HG03039 (cell line): ENCODE measurements around the gene ADARB2.
"Not testable (repeated sequence)": the region's sequence is repeated elsewhere in the genome, so short reads cannot be mapped to it uniquely, and the experiment has no call there.

Experiments used
- ATAC-seq: cut with Tn5 transposase; IDR thresholded peaks from one replicate; pipeline ENCODE4 v1.9.1; 2021; ENCODE audit warnings: mild to moderate bottlenecking, moderate library complexity; ENCODE audit not compliant: unreplicated experiment

The ADARB2 gene

DNA sequence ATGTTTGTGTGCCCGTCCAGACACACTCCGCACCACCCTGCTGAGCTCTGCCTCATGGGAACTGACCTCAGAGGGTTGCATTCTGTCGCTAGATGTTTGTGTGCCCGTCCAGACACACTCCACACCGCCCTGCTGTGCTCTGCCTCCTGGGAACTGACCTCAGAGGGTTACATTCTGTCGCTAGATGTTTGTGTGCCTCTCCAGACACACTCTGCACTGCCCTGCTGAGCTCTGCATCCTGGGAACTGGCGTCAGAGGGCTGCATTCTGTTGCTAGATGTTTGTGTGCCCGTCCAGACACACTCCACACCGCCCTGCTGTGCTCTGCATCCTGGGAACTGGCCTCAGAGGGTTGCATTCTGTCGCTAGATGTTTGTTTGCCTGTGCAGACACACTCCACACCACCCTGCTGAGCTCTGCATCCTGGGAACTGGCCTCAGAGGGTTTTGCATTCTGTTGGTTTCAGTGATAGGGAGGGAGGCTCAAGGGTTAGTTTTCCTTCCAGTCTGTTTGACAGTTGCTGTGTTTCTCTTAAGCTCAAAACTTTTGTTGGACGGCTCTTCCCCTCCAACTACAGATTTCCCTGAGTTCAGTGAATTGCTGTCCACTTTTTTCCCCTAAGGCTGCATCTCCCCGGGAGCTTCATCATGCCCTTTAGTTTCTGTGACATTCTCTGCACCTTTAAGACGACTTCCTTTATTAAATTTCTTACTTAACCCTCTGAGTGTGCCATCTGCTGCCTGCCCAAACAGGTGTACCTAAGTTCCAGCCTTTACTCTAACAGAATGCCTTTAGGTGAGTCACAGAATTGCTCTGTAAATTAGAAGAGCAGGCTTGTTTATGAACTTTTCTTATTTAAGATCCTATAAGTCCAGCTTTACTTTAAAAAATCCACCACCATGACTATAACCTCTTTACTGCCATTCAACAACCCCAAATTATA lies 119.7 kb downstream of the ADARB2 start:
- not testable (repeated sequence) for ATAC-seq

DNA sequence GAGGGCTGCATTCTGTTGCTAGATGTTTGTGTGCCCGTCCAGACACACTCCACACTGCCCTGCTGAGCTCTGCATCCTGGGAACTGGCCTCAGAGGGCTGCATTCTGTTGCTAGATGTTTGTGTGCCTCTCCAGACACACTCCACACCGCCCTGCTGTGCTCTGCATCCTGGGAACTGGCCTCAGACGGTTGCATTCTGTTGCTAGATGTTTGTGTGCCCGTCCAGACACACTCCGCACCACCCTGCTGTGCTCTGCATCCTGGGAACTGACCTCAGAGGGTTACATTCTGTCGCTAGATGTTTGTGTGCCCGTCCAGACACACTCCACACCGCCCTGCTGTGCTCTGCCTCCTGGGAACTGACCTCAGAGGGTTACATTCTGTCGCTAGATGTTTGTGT lies 120.6 kb downstream of the ADARB2 start:
- not testable (repeated sequence) for ATAC-seq

DNA sequence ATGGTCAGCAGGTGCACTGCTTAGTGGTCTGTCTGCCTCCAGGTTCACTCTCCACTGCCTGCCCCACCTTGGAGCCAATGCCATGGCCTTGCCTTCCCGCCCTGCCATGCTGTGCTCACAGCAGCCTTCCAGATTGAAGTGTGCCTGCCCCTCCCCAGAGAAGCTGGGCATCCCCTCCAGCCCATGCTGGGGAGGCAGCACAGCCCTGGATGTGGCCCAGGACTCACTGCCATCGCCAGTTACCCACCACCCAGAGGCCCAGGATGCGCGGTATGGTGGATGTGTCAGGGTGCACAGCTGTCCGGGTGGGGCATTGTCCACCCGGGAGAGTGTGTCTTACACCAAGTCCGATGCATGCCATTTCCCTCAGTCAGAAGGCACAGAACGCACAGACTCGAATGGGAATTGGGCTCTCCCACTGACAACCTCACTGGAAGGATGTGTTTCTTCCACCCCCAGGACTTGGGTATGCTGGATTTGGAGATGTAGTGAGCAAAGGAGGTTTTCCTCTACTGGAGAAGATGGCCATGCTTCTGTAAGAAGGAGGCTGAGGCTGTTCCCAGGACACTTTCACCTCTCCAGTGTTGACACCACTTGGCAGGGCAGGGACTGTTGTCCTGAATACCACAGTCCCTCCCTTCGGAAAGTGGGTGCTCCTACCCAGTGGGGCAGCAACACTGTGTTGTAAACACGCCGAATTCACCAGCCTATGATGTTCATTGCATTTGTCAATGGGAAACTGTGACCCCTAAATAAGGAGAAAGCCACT lies 122.0 kb downstream of the ADARB2 start:
- no peak for ATAC-seq

DNA sequence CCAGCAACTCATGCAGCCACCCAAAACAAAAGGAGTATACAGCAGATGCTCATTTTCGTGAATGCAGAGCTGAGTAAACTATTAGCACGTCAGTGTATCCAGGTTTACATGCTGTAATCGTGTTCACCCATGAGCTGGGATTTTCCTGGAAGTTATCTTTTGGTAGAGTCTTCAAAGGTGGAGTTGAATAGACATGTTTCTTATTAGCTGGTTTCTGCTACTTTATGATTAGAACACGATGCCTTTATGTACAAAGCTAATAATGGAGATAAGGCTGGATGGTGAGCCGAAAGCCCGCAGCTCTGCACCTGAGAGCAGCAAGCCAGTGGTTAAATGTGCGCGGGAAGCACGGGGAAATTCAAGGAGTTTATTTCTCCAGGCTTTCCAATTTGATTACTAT lies 123.8 kb downstream of the ADARB2 start:
- ATAC-seq: no peak

DNA sequence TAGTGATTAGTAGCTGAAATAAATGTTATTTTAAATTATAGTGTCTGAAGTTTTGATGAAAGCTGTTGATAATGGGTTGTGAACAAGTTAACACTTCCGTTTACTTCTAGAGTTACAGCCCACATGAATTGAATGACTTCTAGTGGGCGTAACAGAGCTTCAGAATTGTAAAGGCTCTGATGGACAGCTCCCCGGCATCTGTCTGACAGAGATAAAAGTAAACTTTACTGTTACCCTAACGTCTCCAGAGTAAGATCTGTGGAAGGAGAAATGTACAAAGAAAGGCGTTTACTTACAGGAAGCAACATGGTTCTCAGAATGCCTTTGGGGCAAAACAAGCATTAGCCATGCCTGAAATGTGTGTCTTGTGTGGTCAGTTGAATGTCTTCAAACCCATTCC lies 124.4 kb downstream of the ADARB2 start:
- no peak for ATAC-seq

DNA sequence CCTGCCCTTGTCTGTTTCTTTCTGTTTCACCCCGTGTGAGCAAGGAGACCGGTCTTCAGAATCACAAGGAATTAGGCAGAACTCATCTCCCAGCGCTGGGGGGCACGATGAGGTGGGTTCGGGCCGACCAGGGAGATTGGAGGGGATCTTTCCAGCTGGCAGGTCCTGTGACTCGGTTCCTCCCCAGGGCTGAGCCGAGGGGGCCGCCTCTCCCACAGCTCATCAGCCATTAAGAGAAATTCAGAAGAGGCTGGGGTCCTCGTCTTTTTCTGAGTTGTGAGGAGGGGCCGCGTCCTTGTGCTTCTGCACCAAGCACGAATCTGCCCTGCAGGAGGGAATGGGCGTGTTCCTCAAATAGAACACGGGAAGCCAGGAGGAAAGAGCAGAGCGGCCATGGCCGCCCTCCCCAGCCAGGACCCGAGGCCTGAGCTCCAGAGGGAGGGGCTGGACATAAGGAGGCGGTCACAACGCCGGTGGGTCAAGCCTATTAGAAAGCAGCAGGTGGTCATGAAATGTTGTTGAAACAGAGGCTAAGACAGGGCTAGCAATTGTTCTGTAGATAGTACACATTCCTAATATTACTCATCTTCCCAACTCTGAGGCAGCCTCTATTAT lies 125.3 kb downstream of the ADARB2 start:
- no peak for ATAC-seq

DNA sequence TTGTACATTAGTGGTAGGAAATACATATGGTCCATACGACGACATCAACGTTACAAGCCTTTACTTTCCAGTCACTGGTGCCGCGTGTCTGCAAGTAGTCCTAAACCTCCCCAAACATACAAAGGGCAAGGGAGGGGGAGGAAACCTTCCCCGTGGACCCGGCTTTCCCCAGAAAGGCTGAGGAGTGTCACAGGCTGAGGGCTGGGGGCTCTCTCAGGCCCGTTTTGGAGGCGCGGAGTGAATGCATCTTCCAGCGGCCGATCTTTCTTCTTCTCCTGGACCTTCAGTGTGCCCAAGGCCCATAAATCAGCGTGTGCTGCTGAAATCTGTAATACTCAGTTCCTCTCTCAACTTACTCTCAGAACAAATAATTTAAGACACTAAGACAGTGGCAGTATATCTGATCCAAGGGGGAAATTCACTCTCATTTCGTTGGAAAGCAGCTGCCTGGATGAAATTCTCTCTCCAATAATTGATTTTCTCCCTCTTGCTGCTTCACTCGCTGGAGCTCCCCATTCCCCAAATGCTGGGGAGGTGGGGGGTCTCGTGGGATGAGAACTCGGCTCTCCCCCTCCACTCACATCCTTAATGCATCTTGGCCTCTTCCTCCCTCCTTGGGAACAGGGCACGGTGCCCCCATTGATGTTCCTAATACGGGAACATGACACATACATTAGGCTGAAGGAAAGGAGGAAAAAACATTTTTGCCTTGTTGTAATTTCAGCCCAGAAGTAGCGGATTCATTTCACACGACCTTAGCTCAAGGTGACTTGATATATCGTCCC lies 126.1 kb downstream of the ADARB2 start:
- no peak for ATAC-seq

DNA sequence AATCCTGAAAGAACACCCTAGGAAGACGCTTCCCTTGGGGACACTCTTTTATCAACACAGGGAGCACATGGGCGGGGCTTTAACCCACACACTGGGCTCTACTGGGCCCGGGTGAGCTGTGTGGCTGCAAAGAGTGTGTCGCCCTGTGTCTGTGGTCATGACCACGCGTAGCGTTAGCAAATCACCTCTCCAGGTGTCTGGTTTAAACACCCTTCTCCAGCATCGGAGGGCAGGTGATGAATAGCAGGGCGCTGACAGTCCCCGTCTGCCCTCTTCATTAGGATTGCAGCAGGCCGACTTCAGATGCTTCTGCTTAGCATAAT lies 127.7 kb downstream of the ADARB2 start:
- no peak for ATAC-seq

DNA sequence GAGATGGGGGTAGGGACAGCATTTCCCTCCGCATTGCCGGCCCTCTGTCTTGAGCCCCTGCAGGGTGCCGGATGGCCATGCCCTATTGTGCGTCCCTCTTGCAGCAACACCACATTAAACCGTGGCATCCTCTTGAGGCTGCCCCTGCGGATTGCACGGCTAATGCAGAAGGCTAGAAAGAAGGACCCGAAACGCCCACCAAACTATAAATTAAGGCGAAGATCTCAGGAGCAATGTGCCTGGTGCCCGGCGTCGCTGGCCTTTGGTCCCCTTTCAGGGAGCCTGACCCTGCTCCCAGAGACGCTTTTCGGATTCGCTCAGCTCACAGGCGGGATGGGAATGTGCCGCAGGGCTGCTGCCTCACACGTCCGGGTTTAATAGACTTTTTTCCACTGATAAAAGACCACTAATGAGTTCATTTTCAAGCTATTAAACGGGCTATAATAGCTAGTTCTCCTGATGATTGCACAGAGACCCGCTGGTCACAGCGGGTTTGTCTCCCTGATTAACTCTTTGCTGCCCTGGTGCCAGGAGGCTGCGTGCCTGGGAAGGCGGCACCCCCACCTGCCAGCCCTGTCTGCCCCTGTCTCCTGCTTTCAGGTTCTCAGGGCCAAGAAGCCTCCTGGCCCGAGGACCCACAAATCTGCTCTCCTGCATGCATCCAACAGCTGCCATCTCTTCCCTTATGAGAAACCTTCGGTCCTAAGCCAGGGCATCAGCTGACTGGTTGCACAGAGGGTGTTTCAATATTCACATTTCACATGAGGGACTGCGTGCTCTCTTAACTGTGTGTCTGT lies 128.3 kb downstream of the ADARB2 start:
- no peak for ATAC-seq

DNA sequence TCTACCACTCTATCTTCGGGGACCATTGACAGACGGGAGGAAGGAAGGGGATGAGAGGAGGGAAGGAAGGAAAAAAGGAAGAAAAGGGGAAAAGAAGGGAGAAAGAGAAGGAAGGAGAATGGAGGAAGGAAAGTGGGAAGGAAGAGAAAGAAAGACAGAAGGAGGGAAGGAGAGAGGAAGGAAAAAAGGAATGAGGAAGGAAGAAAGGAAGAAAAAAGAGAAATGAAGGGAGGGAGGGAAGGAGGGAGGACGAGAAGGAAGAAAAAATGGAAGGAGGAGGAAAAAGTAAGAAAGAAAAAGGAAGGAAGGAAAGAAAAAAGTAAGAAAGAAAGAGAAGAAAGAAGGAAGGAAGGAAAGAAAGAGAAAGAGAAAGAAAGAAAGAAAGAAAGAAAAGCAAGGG lies 128.9 kb downstream of the ADARB2 start:
- no peak for ATAC-seq

DNA sequence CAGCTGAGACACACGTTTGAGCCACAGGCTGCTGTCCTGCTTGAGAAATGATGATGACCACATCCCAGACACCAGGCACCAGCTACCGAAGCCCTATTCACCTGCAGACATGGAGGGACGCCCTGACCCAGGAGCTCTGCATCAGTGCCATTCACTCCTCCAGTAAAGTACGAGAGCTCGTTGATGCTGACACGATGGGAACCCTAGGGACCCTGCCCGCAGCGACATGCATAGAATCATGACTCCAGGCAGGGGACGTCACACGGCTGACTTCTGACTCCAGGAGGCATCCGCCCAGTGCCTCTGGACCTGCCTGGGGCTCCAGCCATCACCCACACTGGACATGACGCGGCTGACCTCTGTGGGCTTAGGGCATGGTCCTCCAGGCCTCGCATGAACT lies 129.9 kb downstream of the ADARB2 start:
- no peak for ATAC-seq

DNA sequence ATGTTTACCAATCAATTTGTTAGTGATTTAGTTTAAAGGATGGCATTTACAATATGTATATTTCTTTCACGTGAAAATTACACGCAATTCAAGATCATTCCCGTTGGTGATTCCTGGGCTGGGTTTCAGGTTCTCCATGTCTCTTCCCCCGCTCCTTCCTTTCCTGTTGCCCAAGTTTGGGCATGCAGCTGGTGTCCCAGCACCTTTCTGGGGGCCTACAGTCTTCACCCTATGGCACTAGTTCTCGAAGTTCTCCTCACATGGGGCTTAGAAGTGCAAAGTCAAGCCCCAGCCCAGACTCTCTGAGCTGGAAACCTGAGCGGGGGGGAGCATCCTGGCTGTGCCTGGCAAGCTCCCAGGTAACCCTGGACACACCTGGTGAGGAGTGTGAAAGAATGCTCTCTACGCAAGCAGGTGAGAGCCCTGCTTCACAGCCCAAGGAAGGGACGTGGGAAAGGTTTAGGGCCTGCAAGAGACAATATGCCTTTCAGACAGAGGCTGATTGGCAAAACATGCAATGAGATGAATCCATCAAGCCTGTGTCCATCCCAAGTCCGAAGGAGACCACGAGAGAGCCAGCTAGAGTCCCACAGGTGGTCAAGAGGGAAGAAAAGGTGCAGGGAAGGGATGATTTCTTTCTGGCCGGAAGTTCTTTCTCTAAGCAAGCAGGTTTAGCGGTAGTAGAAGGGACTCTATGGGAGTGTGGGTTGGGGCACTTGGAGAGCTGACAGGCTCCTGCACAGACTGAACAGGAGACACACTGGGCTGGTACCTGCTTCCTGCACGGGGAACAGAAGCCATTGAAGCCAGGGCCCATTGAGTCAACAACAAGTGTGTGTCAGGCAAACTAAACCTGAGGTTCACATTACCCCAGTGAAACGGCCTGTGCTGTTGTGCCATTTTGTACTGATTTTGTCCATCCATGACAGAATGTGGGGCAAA lies 131.1 kb downstream of the ADARB2 start:
- ATAC-seq: no peak

DNA sequence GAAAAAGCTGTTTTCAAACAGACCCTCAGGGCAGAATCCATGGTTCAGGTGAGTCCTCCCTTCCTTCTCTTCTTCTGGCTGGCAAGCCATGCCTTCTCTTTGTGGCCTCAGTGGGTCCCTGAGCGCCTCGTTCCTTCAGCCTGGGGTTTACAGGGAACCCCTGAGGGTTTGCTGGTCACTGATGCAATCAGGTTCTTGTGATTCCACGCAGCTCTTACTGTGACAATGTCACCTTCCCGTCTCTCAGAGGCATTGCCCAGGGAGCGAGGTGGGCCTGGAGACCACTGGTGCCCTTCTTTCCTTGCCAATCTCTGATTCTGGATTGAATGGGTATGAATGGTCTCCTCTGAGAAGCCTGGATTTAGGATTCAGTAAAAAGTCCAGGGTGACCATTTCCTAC lies 132.2 kb downstream of the ADARB2 start:
- no peak for ATAC-seq

DNA sequence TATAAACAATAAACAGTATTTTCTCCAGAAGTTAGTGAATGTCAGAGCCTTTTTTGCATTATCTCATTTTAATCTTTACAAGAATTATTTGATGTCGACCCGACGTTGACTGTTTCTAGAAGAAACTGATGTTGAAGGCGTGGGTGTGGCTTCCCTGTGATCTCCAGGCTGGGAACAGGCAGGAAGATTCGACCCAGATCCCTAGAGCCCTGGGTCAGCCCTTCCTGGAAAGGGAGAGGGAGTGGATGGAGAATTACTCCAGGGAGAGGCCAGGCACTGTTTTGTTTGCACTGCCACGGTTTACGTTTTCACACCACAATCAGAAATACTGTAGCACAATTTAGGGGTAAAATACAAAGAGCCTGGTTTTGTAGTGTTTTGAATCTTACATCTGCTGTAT lies 133.1 kb downstream of the ADARB2 start:
- ATAC-seq: no peak

DNA sequence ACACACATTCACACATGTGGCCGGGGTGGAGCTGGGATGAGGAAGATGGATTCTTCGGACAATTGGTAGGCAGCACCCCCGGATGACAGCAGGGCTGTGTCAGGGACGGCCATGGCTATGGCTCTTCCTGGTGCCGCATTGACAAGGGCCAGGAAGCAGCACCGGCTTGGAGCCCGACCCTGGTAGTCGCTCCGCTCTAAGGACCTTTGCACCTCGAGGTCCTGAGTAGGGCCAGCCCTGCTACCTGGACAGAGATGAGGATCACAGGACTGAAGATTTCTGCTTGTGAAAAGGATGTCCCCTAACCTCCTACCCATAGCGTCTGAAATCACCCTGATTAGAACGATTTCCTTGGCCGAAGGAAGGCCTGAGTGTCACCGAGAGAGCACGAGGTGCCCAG lies 134.1 kb downstream of the ADARB2 start:
- ATAC-seq: no peak

DNA sequence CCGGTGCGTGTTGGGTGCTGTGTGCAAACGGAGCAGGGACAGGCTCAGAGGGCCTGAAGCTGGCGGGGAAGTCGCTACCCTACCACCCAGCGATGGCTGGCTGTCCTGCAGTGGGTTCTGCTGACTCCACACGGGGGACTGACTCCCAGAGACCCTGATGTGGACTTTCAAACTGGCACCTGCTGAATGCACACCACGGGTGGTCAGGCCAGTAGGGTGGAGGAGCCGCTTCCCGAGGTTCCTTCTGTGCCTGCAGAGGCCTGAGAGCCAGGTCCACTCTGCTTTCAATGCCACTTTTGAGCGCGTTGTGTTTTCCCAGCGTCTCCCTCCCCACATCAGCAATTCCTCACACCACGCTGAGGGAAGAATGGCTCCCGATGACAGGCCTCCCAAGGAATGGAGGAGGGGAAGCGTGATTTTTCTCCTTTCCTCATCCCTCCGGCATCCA lies 135.3 kb downstream of the ADARB2 start:
- no peak for ATAC-seq

DNA sequence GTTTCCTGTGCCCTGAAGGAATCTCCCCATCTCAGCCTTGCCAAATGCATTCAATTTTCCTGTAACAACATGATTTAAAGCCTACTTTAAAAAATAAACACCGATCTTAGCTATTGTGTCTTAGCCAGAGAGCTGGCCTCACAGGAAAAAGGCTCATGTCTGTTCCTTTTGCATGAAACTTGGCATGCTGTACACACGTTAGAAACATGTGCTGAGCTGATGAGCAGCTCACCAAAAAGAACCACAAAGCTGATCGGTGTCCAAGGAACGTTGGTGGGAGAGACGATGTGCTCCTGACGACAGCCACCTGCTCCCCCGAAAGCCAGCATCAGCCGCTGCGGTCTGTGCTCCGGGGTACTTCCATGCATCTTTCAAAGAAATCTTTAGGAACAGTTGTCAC lies 135.9 kb downstream of the ADARB2 start:
- no peak for ATAC-seq

DNA sequence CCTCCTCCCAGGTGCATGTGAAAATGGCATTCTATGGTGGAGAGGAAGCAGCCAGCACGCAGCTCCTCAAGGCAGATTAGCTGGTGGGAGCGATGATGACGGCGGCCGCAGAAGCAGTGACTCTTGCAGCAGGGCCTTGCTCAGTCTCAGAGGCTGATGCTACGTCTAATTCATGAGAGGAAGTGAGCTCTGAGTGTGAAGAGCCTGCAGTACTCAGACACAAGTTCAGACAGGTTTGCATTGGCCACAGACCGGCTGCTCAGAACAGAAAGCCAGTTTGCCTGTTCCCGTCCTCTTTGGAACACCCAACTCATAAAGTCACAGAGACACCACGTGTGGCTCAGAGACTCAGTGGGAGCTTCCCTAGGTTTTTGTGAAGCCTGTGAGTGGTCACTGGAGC lies 136.5 kb downstream of the ADARB2 start:
- no peak for ATAC-seq
